GM23248 (cell line): ENCODE measurements around the gene PAQR4. TPM values are rescaled to one million over a fixed set of nuclear protein-coding genes. Genes with fewer than 3 reads are reported as not detected.

Experiments used
- DNase-seq: peaks from one replicate; pipeline ENCODE4 v3.0.0-alpha.2; 2015
- H2AFZ ChIP-seq: fragments of 200-600 bp; sonication (generic); 2 replicates; pipeline ENCODE4 v1.6.1; 2016; ENCODE audit warnings: antibody characterized with exemption
- H3F3A ChIP-seq: fragments of 200-600 bp; sonication (generic); 2 replicates; pipeline ENCODE4 v1.6.1; 2016; ENCODE audit warnings: mild to moderate bottlenecking, antibody characterized with exemption, mixed run types; ENCODE audit not compliant: insufficient read depth
- H3K27ac ChIP-seq: fragments of 200-600 bp; sonication (generic); 2 replicates; pipeline ENCODE4 v1.5.1; 2016; ENCODE audit warnings: mild to moderate bottlenecking
- H3K27me3 ChIP-seq: fragments of 200-600 bp; sonication (generic); replicated peaks from 2 replicates; pipeline ENCODE4 v1.6.1; 2016; ENCODE audit warnings: mild to moderate bottlenecking; ENCODE audit not compliant: insufficient read depth
- H3K36me3 ChIP-seq: fragments of 200-600 bp; sonication (generic); 2 replicates; pipeline ENCODE4 v1.6.1; 2016; ENCODE audit warnings: low read depth, mild to moderate bottlenecking
- H3K4me1 ChIP-seq: fragments of 200-600 bp; sonication (generic); 2 replicates; pipeline ENCODE4 v1.6.1; 2016; ENCODE audit warnings: mild to moderate bottlenecking; ENCODE audit not compliant: insufficient read depth
- H3K4me2 ChIP-seq: fragments of 200-600 bp; sonication (generic); one replicate; pipeline ENCODE4 v1.6.1; 2016; ENCODE audit warnings: mild to moderate bottlenecking; ENCODE audit not compliant: unreplicated experiment
- H3K4me3 ChIP-seq: fragments of 200-600 bp; sonication (generic); 2 replicates; pipeline ENCODE4 v1.5.1; 2016; ENCODE audit warnings: mild to moderate bottlenecking
- H3K79me2 ChIP-seq: fragments of 200-600 bp; sonication (generic); 2 replicates; pipeline ENCODE4 v1.6.1; 2016; ENCODE audit warnings: mild to moderate bottlenecking; ENCODE audit not compliant: insufficient read depth
- H3K9ac ChIP-seq: fragments of 200-600 bp; sonication (generic); 2 replicates; pipeline ENCODE4 v1.6.1; 2016; ENCODE audit warnings: mild to moderate bottlenecking
- H3K9me2 ChIP-seq: fragments of 200-600 bp; sonication (generic); 2 replicates; pipeline ENCODE4 v1.6.1; 2016; ENCODE audit warnings: mixed run types, mild to moderate bottlenecking, moderate library complexity; ENCODE audit not compliant: insufficient read depth
- H3K9me3 ChIP-seq: fragments of 200-600 bp; sonication (generic); one replicate; pipeline ENCODE4 v1.6.1; 2017; ENCODE audit warnings: low read depth
- H4K20me1 ChIP-seq: fragments of 200-600 bp; sonication (generic); 2 replicates; pipeline ENCODE4 v1.6.0; 2016; ENCODE audit not compliant: insufficient read depth
- EZH2 ChIP-seq: fragments of 200-600 bp; sonication (generic); IDR thresholded peaks from 2 replicates; pipeline ENCODE4 v1.6.1; 2018; ENCODE audit warnings: antibody characterized with exemption, mild to moderate bottlenecking; ENCODE audit not compliant: insufficient read depth, poor library complexity, severe bottlenecking
- EZH2phosphoT487 ChIP-seq: fragments of 200-600 bp; sonication (generic); IDR thresholded peaks from 2 replicates; pipeline ENCODE4 v1.6.1; 2018; ENCODE audit warnings: antibody characterized with exemption, moderate library complexity, mild to moderate bottlenecking, low read depth; ENCODE audit not compliant: insufficient read depth
- WGBS, 2 experiments: methylation state at CpG; one replicate each; pipeline ENCODE4 v1.1.6; 2015 to 2017; ENCODE audit warnings: low lambda C conversion rate in 2 of 2, low coverage in 1 of 2; ENCODE audit errors: missing lambda C conversion rate in 2 of 2; 5-methylcytosine and 5-hydroxymethylcytosine counted together
- in situ Hi-C: fragments of 300-500 bp; cut with MboI; formaldehyde crosslinking; loops from 2 replicates; pipeline ENCODE4 v1.15.0; 2020
- polyA plus RNA-seq: library from polyadenylated mRNA; unstranded; fragments of >200 nt; fragmentation: Nextera tagmentation; extraction: Ambion mirVana; gene quantifications from 2 replicates; pipeline ENCODE4 v1.2.1, GENCODE V29; 2016
- total RNA-seq: library from RNA; depleted of rRNA; stranded (reverse); fragments of >200 nt; shearing (Covaris generic); gene quantifications from 2 replicates; pipeline ENCODE4 v1.2.3, GENCODE V29; 2014

PAQR4 gene
- total and polyA plus RNA-seq, 2 experiments from 2014 or later: 5.1 to 7.7 TPM

DNA sequence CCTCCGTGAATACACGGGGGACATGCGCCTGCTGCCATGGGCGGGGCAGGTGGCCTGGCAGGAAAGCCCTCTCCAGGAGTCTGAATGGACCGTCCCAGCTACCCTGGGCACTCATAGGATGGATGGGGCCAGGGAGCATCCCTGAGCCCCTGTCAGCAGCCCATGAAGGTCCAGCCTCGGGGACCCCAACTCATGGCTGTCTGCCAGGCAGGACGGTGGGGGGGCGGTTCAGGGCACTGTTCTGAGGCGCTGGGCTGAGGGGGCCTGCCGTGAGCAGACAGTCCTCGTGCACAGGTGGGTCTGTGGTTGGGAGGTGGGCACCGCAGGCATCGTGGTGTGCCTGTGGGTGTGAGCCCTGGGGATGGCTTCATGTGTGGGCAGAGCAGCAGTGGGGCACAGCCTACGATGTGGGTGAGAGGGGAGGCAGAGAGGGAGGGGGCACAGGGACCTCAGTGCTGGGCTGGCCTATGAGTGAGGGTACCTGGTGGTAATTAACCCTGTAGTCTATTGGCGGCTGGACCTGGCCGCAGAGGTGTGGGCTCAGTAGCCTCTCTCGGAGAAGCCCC is 17.6 kb downstream of the PAQR4 start:
- H3F3A ChIP-seq: no peaks in the 10 kb centered on the region
- H3K4me2 ChIP-seq: no peak overlapping the region
- in situ Hi-C loops: no loop called here
- H3K36me3 ChIP-seq: no peaks in the 10 kb centered on the region
- H3K9me3 ChIP-seq: no peaks in the 10 kb centered on the region
- no peak for DNase-seq
- H3K27ac ChIP-seq: no peak overlapping the region
- WGBS, 2 experiments: 67 to 70% methylated on average over 17 of the region's 17 CpGs
- TF ChIP-seq EZH2phosphoT487: no peak
- no peak for TF ChIP-seq EZH2
- H3K9ac ChIP-seq: no peak overlapping the region
- no peaks in the 10 kb centered on the region for H3K79me2 ChIP-seq
- H3K4me3 ChIP-seq: no peak overlapping the region
- H3K4me1 ChIP-seq: no peaks in the 10 kb centered on the region
- H4K20me1 ChIP-seq: no peaks in the 10 kb centered on the region
- no peaks in the 10 kb centered on the region; the same call in 1 of the 2 replicates for H3K27me3 ChIP-seq
- H2AFZ ChIP-seq: no peak overlapping the region
- no peaks in the 10 kb centered on the region for H3K9me2 ChIP-seq

DNA sequence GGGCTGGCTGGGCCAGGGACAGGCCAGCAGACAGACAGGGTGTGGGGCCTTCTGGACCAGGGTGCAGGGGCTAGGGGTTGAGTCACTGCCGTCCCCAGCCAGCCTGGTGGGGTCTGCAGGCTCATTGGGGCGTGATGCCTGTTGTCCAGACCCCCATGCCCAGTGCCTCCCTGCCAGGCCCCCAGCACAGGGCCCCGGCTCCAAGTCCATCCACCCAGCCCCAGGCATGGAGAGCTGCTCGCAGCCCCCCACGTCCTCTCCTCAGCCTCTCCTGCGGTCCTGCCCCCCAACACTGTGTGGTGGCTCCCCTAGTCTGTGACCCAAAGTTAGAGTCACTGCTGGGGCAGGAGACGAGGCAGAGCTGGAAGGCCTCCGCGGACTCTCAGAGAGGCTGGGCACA is 18.1 kb downstream of the PAQR4 start:
- H3K9me3 ChIP-seq: no peaks in the 10 kb centered on the region
- H3F3A ChIP-seq: no peaks in the 10 kb centered on the region
- WGBS, 2 experiments: 65 to 73% methylated on average over 8 of the region's 9 CpGs
- no peaks in the 10 kb centered on the region for H4K20me1 ChIP-seq
- H2AFZ ChIP-seq: no peak overlapping the region
- H3K27ac ChIP-seq: no peak overlapping the region
- H3K9me2 ChIP-seq: no peaks in the 10 kb centered on the region
- no peak overlapping the region for H3K9ac ChIP-seq
- H3K4me3 ChIP-seq: no peak overlapping the region
- no peaks in the 10 kb centered on the region; the same call in 1 of the 2 replicates for H3K27me3 ChIP-seq
- in situ Hi-C loops: no loop called here
- no peaks in the 10 kb centered on the region for H3K79me2 ChIP-seq
- no peak for TF ChIP-seq EZH2phosphoT487
- no peak for TF ChIP-seq EZH2
- no peak overlapping the region for H3K4me2 ChIP-seq
- no peaks in the 10 kb centered on the region for H3K4me1 ChIP-seq
- no peak for DNase-seq
- no peaks in the 10 kb centered on the region for H3K36me3 ChIP-seq

DNA sequence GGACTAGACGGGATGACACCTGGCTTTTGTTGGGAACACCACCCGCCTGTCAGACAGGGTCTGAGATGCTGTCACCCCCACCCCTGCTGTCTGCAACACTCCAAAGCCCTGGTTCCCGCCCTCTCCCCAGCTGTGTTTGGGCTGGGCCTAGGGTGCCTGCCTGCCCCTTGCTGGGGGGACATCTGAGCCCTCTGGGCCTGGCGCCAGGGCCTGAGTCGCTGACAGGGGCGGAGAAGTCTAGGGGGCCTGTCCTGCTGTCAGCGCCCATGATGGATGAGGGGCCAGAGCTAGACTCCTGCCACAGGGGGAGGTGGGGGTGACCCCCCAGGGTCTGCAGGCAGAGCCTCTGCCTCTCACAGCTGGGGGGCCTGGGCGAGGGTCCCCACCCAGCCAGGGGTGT is 18.7 kb downstream of the PAQR4 start:
- Histone ChIP-seq H3K9me2 (no peaks in the 10 kb centered on the region), H3K4me3 (no peak overlapping the region), H3K27me3 (no peaks in the 10 kb centered on the region; the same call in 1 of the 2 replicates), H4K20me1 (no peaks in the 10 kb centered on the region), H2AFZ (no peak overlapping the region), H3K4me1 (no peaks in the 10 kb centered on the region), H3K36me3 (no peaks in the 10 kb centered on the region), H3K79me2 (no peaks in the 10 kb centered on the region), H3K9me3 (no peaks in the 10 kb centered on the region), H3K4me2 (no peak overlapping the region), H3K9ac (no peak overlapping the region), H3K27ac (no peak overlapping the region), H3F3A (no peaks in the 10 kb centered on the region)
- in situ Hi-C loops: no loop called here
- no peak for DNase-seq
- 30 to 46% methylated on average over 5 to 8 of the region's 8 CpGs for WGBS, 2 experiments
- no peak for TF ChIP-seq EZH2phosphoT487
- no peak for TF ChIP-seq EZH2

DNA sequence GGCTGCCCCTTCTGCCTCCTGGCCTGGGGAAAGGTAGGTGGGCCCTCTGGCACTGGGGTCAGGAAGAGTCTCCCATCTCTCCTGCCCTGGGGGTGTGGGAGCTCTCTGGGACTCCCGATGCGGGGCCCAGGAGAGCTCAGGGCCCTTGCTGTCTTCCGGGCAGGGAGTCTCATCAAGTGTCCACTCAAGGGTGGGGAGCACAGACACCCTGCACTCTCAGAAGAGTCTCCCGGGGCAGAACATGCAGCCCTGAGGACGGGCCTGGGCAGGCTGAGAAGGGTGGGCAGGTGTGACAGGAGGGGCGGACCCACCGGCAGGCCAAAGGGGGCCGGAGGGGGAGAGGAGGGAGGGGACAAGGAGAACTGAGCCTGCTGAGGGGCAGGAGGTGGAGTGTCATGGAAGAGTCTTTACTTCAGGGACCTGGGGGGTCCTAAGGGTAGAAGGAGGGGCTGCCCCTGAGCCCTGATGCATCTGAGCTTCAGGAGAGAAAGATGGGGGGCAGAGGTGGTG is 19.5 kb downstream of the PAQR4 start:
- Histone ChIP-seq H3K4me3 (no peak overlapping the region), H2AFZ (no peak overlapping the region), H3K27ac (no peak overlapping the region), H3K27me3 (no peaks in the 10 kb centered on the region; the same call in 1 of the 2 replicates), H3F3A (no peaks in the 10 kb centered on the region), H3K9me2 (no peaks in the 10 kb centered on the region), H3K4me1 (no peaks in the 10 kb centered on the region), H3K9me3 (no peaks in the 10 kb centered on the region), H3K79me2 (no peaks in the 10 kb centered on the region), H4K20me1 (no peaks in the 10 kb centered on the region), H3K9ac (no peak overlapping the region), H3K4me2 (no peak overlapping the region), H3K36me3 (no peaks in the 10 kb centered on the region)
- TF ChIP-seq EZH2phosphoT487 (no peak), EZH2 (no peak)
- DNase-seq: no peak
- WGBS, 2 experiments: 49 to 54% methylated on average over 7 to 8 of the region's 8 CpGs
- in situ Hi-C loops: no loop called here

DNA sequence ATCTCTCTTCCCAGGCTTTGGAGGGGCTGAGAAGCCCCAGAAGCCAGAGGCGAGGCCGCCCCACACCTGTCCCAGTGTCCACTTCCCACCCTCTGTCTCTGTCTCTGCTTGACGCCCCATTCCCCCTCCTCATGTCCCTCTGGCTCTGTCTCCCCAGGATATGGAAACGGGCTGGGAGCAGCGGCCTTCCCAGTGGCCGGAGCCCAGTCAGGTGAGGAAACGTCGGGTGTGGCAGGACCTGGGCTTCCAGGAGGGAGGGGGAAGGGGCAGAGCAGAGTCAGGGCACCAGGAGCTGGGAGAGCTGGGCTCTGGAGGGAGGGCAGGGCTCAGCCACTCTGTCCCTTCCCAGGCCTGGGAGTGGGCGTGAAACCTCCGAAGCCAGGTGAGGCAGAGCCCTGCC is 21.7 kb downstream of the PAQR4 start:
- Histone ChIP-seq H3K27me3 (no peaks in the 10 kb centered on the region; the same call in 1 of the 2 replicates), H3K27ac (no peak overlapping the region), H3K9me3 (no peaks in the 10 kb centered on the region), H3K79me2 (no peaks in the 10 kb centered on the region), H3K4me1 (no peaks in the 10 kb centered on the region), H3K36me3 (no peaks in the 10 kb centered on the region), H4K20me1 (no peaks in the 10 kb centered on the region), H3K9ac (no peak overlapping the region), H3K4me2 (no peak overlapping the region), H3K4me3 (no peak overlapping the region), H2AFZ (no peak overlapping the region), H3F3A (no peaks in the 10 kb centered on the region), H3K9me2 (no peaks in the 10 kb centered on the region)
- no peak for DNase-seq
- in situ Hi-C loops: no loop called here
- no peak for TF ChIP-seq EZH2phosphoT487
- no peak for TF ChIP-seq EZH2
- 67 to 77% methylated on average over 8 to 10 of the region's 10 CpGs for WGBS, 2 experiments
